PC-9 (cell line): Measurements from ENCODE around the gene STAC. TPM values are rescaled to one million over a fixed set of nuclear protein-coding genes. Genes with fewer than 3 reads are reported as not detected.

Experiments used
- BruUV-seq: library from RNA; stranded (reverse); fragments of 400-500 nt; replicated peaks from 2 replicates; lab custom pipeline; 2021; lab: Mats Ljungman, UMichigan
- CTCF ChIA-PET: fragments of 300-600 bp; sonication (Branson Sonifier 250); formaldehyde crosslinking; loops from one replicate; lab custom pipeline; 2022; ENCODE audit warnings: antibody characterized with exemption; lab: Charles Lee
- POLR2A ChIA-PET: fragments of 300-600 bp; sonication (Branson Sonifier 250); formaldehyde crosslinking; loops from one replicate; lab custom pipeline; 2022; ENCODE audit warnings: antibody characterized with exemption; ENCODE audit not compliant: unreplicated experiment; lab: Charles Lee
- DNase-seq, 2 experiments: peaks; one replicate each; pipeline versions ENCODE4 v3.0.0 to v3.0.0-alpha.2; 2015 to 2022; ENCODE audit warnings: mixed read lengths in 1 of 2
- H2AFZ ChIP-seq: fragments of 200-600 bp; sonication (generic); 2 replicates; pipeline ENCODE4 v1.8.1; 2017; ENCODE audit warnings: antibody characterized with exemption
- H3F3A ChIP-seq: fragments of 200-600 bp; sonication (generic); 2 replicates; pipeline ENCODE4 v1.8.1; 2017; ENCODE audit warnings: antibody characterized with exemption, mild to moderate bottlenecking, low read depth; ENCODE audit not compliant: insufficient read depth
- H3K27ac ChIP-seq: fragments of 200-600 bp; sonication (generic); 2 replicates; pipeline ENCODE4 v1.6.1; 2016; ENCODE audit warnings: mixed run types
- H3K27me3 ChIP-seq: fragments of 200-600 bp; sonication (generic); 2 replicates; pipeline ENCODE4 v1.6.1; 2016; ENCODE audit warnings: low read depth, mixed run types; ENCODE audit not compliant: insufficient read depth
- H3K36me3 ChIP-seq: fragments of 200-600 bp; sonication (generic); 2 replicates; pipeline ENCODE4 v1.6.1; 2016; ENCODE audit warnings: low read depth, mixed run types
- H3K4me1 ChIP-seq: fragments of 200-600 bp; sonication (generic); replicated peaks from 2 replicates; pipeline ENCODE4 v1.6.1; 2016; ENCODE audit warnings: mixed run types; ENCODE audit not compliant: insufficient read depth
- H3K4me2 ChIP-seq: fragments of 200-600 bp; sonication (generic); 2 replicates; pipeline ENCODE4 v1.6.1; 2017; ENCODE audit warnings: mixed run types
- H3K4me3 ChIP-seq: fragments of 200-600 bp; sonication (generic); 2 replicates; pipeline ENCODE4 v1.6.1; 2016; ENCODE audit warnings: mixed run types
- H3K79me2 ChIP-seq: fragments of 200-600 bp; sonication (generic); 2 replicates; pipeline ENCODE4 v1.6.1; 2017; ENCODE audit warnings: low read depth, mixed run types
- H3K9me2 ChIP-seq: fragments of 200-600 bp; sonication (generic); 2 replicates; pipeline ENCODE4 v1.8.1; 2017; ENCODE audit warnings: mild to moderate bottlenecking; ENCODE audit not compliant: insufficient read depth
- H3K9me3 ChIP-seq: fragments of 200-600 bp; sonication (generic); 2 replicates; pipeline ENCODE4 v1.8.1; 2016; ENCODE audit warnings: low read depth; ENCODE audit not compliant: insufficient read depth
- H4K20me1 ChIP-seq: fragments of 200-600 bp; sonication (generic); 2 replicates; pipeline ENCODE4 v1.8.1; 2017; ENCODE audit not compliant: insufficient read depth
- EZH2 ChIP-seq: fragments of 200-600 bp; sonication (generic); IDR thresholded peaks from 2 replicates; pipeline ENCODE4 v1.8.0; 2017; ENCODE audit warnings: antibody characterized with exemption, low read depth
- intact Hi-C: fragments of 100-400 bp; cut with micrococcal nuclease; formaldehyde crosslinking; loops from one replicate; pipeline ENCODE4 v1.10.0; 2022; ENCODE audit not compliant: unreplicated experiment
- total RNA-seq: library from RNA; stranded (reverse); gene quantifications from 2 replicates; pipeline ENCODE4 v1.2.3, GENCODE V29; 2021
- TF ChIP-seq, protein P1 (sequence below): fragments of 200-600 bp; sonication (generic); conservative IDR thresholded peaks from 2 replicates; pipeline ENCODE4 v1.6.1; 2017; ENCODE audit warnings: mixed run types, antibody characterized with exemption, mild to moderate bottlenecking, moderate library complexity

STAC gene
- total RNA-seq, 1 experiment from 2014 or later, result 17.6 TPM

DNA sequence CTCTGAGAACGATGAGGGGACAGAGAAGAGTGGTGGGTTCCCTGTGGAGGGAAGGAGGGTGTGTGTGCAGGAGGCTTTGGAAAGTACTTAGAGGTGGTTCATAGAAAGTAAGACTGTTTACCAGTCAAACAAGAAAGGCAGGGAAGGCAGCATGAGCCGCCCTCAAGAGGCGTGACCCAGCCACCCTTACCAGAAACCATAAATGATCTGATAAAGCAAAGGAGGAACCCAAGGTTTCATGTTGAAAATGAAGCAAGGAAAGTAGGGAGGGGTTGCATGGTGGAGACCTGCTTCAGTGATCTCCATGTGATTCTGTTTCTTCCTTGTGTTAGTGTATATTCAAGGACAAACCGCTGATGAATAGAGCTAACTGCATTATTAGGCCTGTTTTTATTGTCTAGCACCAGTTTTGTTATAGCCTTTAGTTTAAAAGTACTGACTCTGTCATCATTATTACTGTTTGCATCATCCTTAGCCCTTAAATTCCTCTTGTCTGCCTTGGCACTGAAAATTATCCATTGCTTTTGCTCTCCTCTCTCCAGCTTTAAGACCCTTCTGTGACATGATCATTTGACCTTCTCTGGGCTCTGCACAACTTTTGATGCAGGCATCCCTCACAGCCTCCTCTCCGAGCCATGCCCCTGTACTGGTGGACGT is 96.1 kb downstream of the STAC start:
- no peak for TF ChIP-seq EZH2
- TF ChIP-seq, protein P1, sequence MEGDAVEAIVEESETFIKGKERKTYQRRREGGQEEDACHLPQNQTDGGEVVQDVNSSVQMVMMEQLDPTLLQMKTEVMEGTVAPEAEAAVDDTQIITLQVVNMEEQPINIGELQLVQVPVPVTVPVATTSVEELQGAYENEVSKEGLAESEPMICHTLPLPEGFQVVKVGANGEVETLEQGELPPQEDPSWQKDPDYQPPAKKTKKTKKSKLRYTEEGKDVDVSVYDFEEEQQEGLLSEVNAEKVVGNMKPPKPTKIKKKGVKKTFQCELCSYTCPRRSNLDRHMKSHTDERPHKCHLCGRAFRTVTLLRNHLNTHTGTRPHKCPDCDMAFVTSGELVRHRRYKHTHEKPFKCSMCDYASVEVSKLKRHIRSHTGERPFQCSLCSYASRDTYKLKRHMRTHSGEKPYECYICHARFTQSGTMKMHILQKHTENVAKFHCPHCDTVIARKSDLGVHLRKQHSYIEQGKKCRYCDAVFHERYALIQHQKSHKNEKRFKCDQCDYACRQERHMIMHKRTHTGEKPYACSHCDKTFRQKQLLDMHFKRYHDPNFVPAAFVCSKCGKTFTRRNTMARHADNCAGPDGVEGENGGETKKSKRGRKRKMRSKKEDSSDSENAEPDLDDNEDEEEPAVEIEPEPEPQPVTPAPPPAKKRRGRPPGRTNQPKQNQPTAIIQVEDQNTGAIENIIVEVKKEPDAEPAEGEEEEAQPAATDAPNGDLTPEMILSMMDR, result no peak
- CTCF ChIA-PET, result no interaction called here
- POLR2A ChIA-PET, result no interaction called here
- H3K9me2 ChIP-seq, result no peaks in the 10 kb centered on the region
- DNase-seq, result peak; percentile 11 to 49
- H3F3A ChIP-seq, result no peaks in the 10 kb centered on the region
- peaks cover 5% of the 10 kb centered on the region; the same call in 1 of the 2 replicates for H3K9me3 ChIP-seq
- no peaks in the 10 kb centered on the region for H3K27me3 ChIP-seq
- 0 out of 2 replicates have a peak, but pooled peaks cover 9% of the 10 kb centered on the region for H3K4me1 ChIP-seq
- intact Hi-C loops, result no loop called here
- no peak overlapping the region for H3K27ac ChIP-seq
- no peak overlapping the region for H3K4me3 ChIP-seq
- H3K36me3 ChIP-seq, result no peaks in the 10 kb centered on the region
- BruUV-seq, result no TSS peak
- H2AFZ ChIP-seq, result no peak overlapping the region
- H3K4me2 ChIP-seq, result no peak overlapping the region
- H4K20me1 ChIP-seq, result no peaks in the 10 kb centered on the region
- no peaks in the 10 kb centered on the region for H3K79me2 ChIP-seq

DNA sequence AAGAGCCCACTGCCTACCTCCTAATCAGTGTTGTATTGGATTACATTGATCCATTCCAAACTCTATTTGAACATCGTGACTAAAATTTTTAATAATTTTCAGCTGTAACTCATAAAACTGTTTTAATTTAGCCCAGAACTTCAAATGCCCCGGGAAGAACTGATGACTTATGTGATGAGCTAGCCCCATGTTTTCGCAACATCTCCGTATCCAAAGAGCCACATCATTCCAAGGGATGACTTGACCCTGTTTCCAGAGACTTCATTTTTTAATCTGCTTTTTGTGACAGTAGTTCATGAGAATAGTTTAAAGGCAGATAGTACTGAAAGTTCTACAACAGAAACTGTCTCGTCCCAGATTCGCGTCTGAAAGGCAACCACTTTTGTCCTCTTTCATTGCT is 97.4 kb downstream of the STAC start:
- Histone ChIP-seq H3K27ac (no peak overlapping the region), H3K4me3 (no peak overlapping the region), H3K9me3 (peaks cover 5% of the 10 kb centered on the region; the same call in 1 of the 2 replicates), H3K79me2 (no peaks in the 10 kb centered on the region), H3K4me1 (0 out of 2 replicates have a peak, but pooled peaks cover 9% of the 10 kb centered on the region), H3K36me3 (no peaks in the 10 kb centered on the region), H2AFZ (no peak overlapping the region), H3K27me3 (no peaks in the 10 kb centered on the region), H3K9me2 (no peaks in the 10 kb centered on the region), H3F3A (no peaks in the 10 kb centered on the region), H4K20me1 (no peaks in the 10 kb centered on the region), H3K4me2 (no peak overlapping the region)
- ChIA-PET CTCF (no interaction called here), POLR2A (no interaction called here)
- BruUV-seq, result no TSS peak
- no peak for DNase-seq
- TF ChIP-seq, protein P1, result no peak
- no peak for TF ChIP-seq EZH2
- intact Hi-C loops, result no loop called here

DNA sequence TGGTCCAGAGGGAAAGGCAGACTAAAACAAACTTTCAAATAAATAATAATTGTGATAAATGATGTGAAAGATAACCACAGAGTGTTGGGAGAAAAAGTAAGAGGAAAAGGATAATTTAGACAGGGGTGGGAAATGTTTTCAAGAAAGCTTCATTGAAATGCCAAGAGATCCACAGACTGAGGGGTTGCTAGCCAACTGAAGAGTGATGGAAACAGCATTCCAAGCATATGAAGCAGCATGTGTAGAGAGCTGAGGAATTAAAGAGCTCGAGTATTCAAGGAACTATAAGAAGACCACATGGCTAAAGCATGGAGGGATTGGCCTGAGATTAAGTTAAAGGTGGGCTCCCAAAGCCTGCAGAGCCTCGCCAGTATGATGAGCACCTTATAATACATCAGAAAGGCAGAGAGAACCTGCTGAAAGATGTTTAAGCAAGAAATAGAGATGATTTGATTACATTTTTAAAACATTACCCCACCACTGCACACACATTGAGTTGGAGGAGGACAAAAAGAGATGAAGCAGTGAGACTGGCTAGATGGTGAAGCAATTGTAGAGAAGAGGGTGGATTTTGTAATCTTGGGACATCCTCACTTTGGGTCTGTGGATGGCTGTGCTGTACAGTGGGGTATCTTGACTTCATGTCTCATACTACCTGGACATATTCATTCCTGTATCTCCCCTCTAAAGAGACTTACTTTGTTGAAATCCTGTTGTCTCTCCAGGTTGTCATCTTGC is 100.8 kb downstream of the STAC start:
- ChIA-PET CTCF (no interaction called here), POLR2A (interaction anchor here (0.7 kb wide), 1 partner anchor 51 kb away, joined by 3 read pairs; no protein-coding TSS in a partner anchor)
- no peak overlapping the region for H3K4me2 ChIP-seq
- no peak overlapping the region for H3K27ac ChIP-seq
- H4K20me1 ChIP-seq, result no peaks in the 10 kb centered on the region
- no peak overlapping the region for H3K4me3 ChIP-seq
- H2AFZ ChIP-seq, result no peak overlapping the region
- no peaks in the 10 kb centered on the region for H3K36me3 ChIP-seq
- no peak for TF ChIP-seq EZH2
- TF ChIP-seq, protein P1, result no peak
- BruUV-seq, result no TSS peak
- H3K9me3 ChIP-seq, result peaks cover 5% of the 10 kb centered on the region; the same call in 1 of the 2 replicates
- H3K79me2 ChIP-seq, result no peaks in the 10 kb centered on the region
- H3K4me1 ChIP-seq, result 0 out of 2 replicates have a peak, but pooled peaks cover 7% of the 10 kb centered on the region
- DNase-seq, result no peak
- H3K27me3 ChIP-seq, result no peaks in the 10 kb centered on the region
- H3K9me2 ChIP-seq, result no peaks in the 10 kb centered on the region
- intact Hi-C loops, result no loop called here
- H3F3A ChIP-seq, result no peaks in the 10 kb centered on the region
